Uterus (tissue), 4 donors: Measurements from ENCODE around the gene EMILIN3. TPM values are rescaled to one million over a fixed set of nuclear protein-coding genes. Genes with fewer than 3 reads are reported as not detected.

ENCODE experiments used
- DNase-seq, 2 donors: peaks; one replicate each; pipeline ENCODE4 v3.0.0-alpha.2; 2019 to 2020
- H3K27ac ChIP-seq, 2 donors: fragments of 200-600 bp; sonication (generic); 1 replicate in 1 of 2; 2 replicates in 1 of 2; pipeline ENCODE4 v1.5.1; 2016 to 2018
- H3K27me3 ChIP-seq, 2 donors: fragments of 200-600 bp; sonication (generic); one replicate each; pipeline ENCODE4 v1.5.1; 2018 to 2019; ENCODE audit warnings: control low read depth in 1 of 2
- H3K36me3 ChIP-seq, 2 donors: fragments of 200-600 bp; sonication (generic); one replicate each; pipeline ENCODE4 v1.5.1; 2019; ENCODE audit warnings: control low read depth in 1 of 2
- H3K4me1 ChIP-seq, 2 donors: fragments of 200-600 bp; sonication (generic); one replicate each; pipeline ENCODE4 v1.5.1; 2018 to 2019; ENCODE audit warnings: control low read depth in 1 of 2
- H3K4me3 ChIP-seq, 2 donors: fragments of 200-600 bp; sonication (generic); 1 replicate in 1 of 2; 2 replicates in 1 of 2; pipeline ENCODE4 v1.5.1; 2018 to 2019; ENCODE audit warnings: mild to moderate bottlenecking in 1 of 2
- H3K9me3 ChIP-seq, 2 donors: fragments of 200-600 bp; sonication (generic); one replicate each; pipeline ENCODE4 v1.5.1; 2019; ENCODE audit warnings: control low read depth in 1 of 2
- CTCF ChIP-seq, 4 experiments: fragments of 200-600 bp in 2 of 4; fragments of 450-650 bp in 2 of 4; sonication (generic) in 2 of 4; IDR thresholded peaks; one replicate each; pipeline ENCODE4 v1.5.1; 2016 to 2019; ENCODE audit warnings: antibody characterized with exemption in 4 of 4, mild to moderate bottlenecking in 2 of 4, moderate library complexity in 1 of 4
- POLR2A ChIP-seq, 2 donors: fragments of 450-650 bp; IDR thresholded peaks; one replicate each; pipeline ENCODE4 v1.6.1; 2016; ENCODE audit warnings: antibody characterized with exemption in 2 of 2, mild to moderate bottlenecking in 1 of 2, moderate library complexity in 1 of 2
- intact Hi-C: fragments of 100-400 bp; cut with DNase I; formaldehyde crosslinking; loops from one replicate; pipeline ENCODE4 v1.15.1; 2023; ENCODE audit warnings: low total_unique reads
- total RNA-seq, 4 donors: library from RNA; depleted of rRNA in 3 of 4; stranded (reverse); fragments of >200 nt in 3 of 4; gene quantifications; one replicate each; pipeline versions ENCODE4 v1.1.0 to v1.2.4, GENCODE V29; 2014 to 2023
- donor health status: DM: yes; HTN: yes; CAD: no.

The EMILIN3 gene
- total RNA-seq, 4 donors from 2014 or later: 0.29 to 53.0 (median 2.4) TPM

GRCh38 chr20:41335591-41335990 is 31.0 kb downstream of the EMILIN3 start:
- no peak overlapping the region for H3K4me3 ChIP-seq
- no peak for TF ChIP-seq CTCF (IDR thresholded peaks at IDR 0.05)
- TF ChIP-seq POLR2A (IDR thresholded peaks at IDR 0.05): no peak
- DNase-seq: no peak
- H3K27ac ChIP-seq: peak overlapping the region in 1 of 2 donors; percentile 63
- intact Hi-C loops: loop anchor here (10.0 kb wide), 1 partner anchor 101 kb away; no protein-coding TSS in a partner anchor
- H3K36me3 ChIP-seq: no peaks in the 10 kb centered on the region
- no peaks in the 10 kb centered on the region for H3K27me3 ChIP-seq
- H3K9me3 ChIP-seq: no peaks in the 10 kb centered on the region
- H3K4me1 ChIP-seq: no peaks in the 10 kb centered on the region

- TF ChIP-seq CTCF (IDR thresholded peaks at IDR 0.05) (no peak), POLR2A (IDR thresholded peaks at IDR 0.05) (no peak)
- Histone ChIP-seq H3K9me3 (no peaks in the 10 kb centered on the region), H3K4me1 (no peaks in the 10 kb centered on the region), H3K36me3 (no peaks in the 10 kb centered on the region), H3K4me3 (no peak overlapping the region), H3K27ac (peak overlapping the region; percentile 45 to 63), H3K27me3 (no peaks in the 10 kb centered on the region)
- intact Hi-C loops: loop anchor here (10.0 kb wide), 1 partner anchor 100 kb away; no protein-coding TSS in a partner anchor
- DNase-seq: no peak
Observed at GRCh38 chr20:41334443-41335421, 31.9 kb downstream of the EMILIN3 start.

- no peaks in the 10 kb centered on the region for H3K4me1 ChIP-seq
- no peak overlapping the region for H3K4me3 ChIP-seq
- H3K27ac ChIP-seq: peak overlapping the region in 1 of 2 donors; percentile 63
- TF ChIP-seq POLR2A (IDR thresholded peaks at IDR 0.05) (no peak), CTCF (IDR thresholded peaks at IDR 0.05) (no peak)
- intact Hi-C loops: loop anchor here (10.0 kb wide), 1 partner anchor 99 kb away; no protein-coding TSS in a partner anchor
- no peaks in the 10 kb centered on the region for H3K9me3 ChIP-seq
- DNase-seq: no peak
- no peaks in the 10 kb centered on the region for H3K27me3 ChIP-seq
- H3K36me3 ChIP-seq: no peaks in the 10 kb centered on the region
Observed at GRCh38 chr20:41334036-41334435, 32.6 kb downstream of the EMILIN3 start.

- Histone ChIP-seq H3K27ac (no peak overlapping the region), H3K4me3 (no peak overlapping the region), H3K9me3 (no peaks in the 10 kb centered on the region), H3K27me3 (no peaks in the 10 kb centered on the region), H3K4me1 (no peaks in the 10 kb centered on the region), H3K36me3 (no peaks in the 10 kb centered on the region)
- TF ChIP-seq POLR2A (IDR thresholded peaks at IDR 0.05) (no peak), CTCF (IDR thresholded peaks at IDR 0.05) (no peak)
- DNase-seq: no peak
- intact Hi-C loops: loop anchor here (10.0 kb wide), 1 partner anchor 97 kb away; no protein-coding TSS in a partner anchor
Observed at GRCh38 chr20:41331731-41332130, 34.9 kb downstream of the EMILIN3 start.

- H3K27ac ChIP-seq: no peak overlapping the region
- no peak overlapping the region for H3K4me3 ChIP-seq
- DNase-seq: no peak
- H3K27me3 ChIP-seq: no peaks in the 10 kb centered on the region
- H3K4me1 ChIP-seq: no peaks in the 10 kb centered on the region
- H3K36me3 ChIP-seq: no peaks in the 10 kb centered on the region
- intact Hi-C loops: loop anchor here (10.0 kb wide), 1 partner anchor 96 kb away; no protein-coding TSS in a partner anchor
- TF ChIP-seq POLR2A (IDR thresholded peaks at IDR 0.05) (no peak), CTCF (IDR thresholded peaks at IDR 0.05) (no peak)
- H3K9me3 ChIP-seq: no peaks in the 10 kb centered on the region
Observed at GRCh38 chr20:41330941-41331340, 35.7 kb downstream of the EMILIN3 start.
